ENCODE results near the gene FHIT.

The FHIT gene

GRCh38 chr3:61043156-61043555, 208.1 kb downstream of the FHIT start:
- peaks cover 45% of the 10 kb centered on the region for H3K9me3 ChIP-seq (ENCODE audit: insufficient read depth, low read length)
- DNase-seq (ENCODE audit: low read depth, low spot score): no peak
- no peak overlapping the region for H3K4me3 ChIP-seq (ENCODE audit: insufficient read length, low read depth)
- H3K4me1 ChIP-seq (ENCODE audit: insufficient read depth, insufficient read length): no peaks in the 10 kb centered on the region
- no peak overlapping the region for H3K9ac ChIP-seq (ENCODE audit: insufficient read length, low read depth)
- TF ChIP-seq YY1 (IDR thresholded peaks at IDR 0.05; ENCODE audit: insufficient read depth, insufficient read length): no peak
- TF ChIP-seq ZNF274 (IDR thresholded peaks at IDR 0.05; ENCODE audit: low read depth, low read length): no peak
- no peak for TF ChIP-seq SUZ12 (IDR thresholded peaks at IDR 0.05; ENCODE audit: extremely low read depth, insufficient read depth, insufficient read length)
- no peaks in the 10 kb centered on the region for H3K36me3 ChIP-seq (ENCODE audit: insufficient read depth, insufficient read length, low read length)
- H3K27me3 ChIP-seq (ENCODE audit: insufficient read depth, insufficient read length): no peaks in the 10 kb centered on the region

- Histone ChIP-seq H3K9me3 (ENCODE audit: insufficient read depth, low read length) (peaks cover 45% of the 10 kb centered on the region), H3K9ac (ENCODE audit: insufficient read length, low read depth) (no peak overlapping the region), H3K4me3 (ENCODE audit: insufficient read length, low read depth) (no peak overlapping the region), H3K27me3 (ENCODE audit: insufficient read depth, insufficient read length) (no peaks in the 10 kb centered on the region), H3K4me1 (ENCODE audit: insufficient read depth, insufficient read length) (no peaks in the 10 kb centered on the region), H3K36me3 (ENCODE audit: insufficient read depth, insufficient read length, low read length) (no peaks in the 10 kb centered on the region)
- TF ChIP-seq SUZ12 (IDR thresholded peaks at IDR 0.05; ENCODE audit: extremely low read depth, insufficient read depth, insufficient read length): no peak
- DNase-seq (ENCODE audit: low read depth, low spot score): no peak
These were observed 210.6 kb downstream of the FHIT start for GRCh38 chr3:61040618-61041017.

- Histone ChIP-seq H3K27me3 (ENCODE audit: insufficient read depth, insufficient read length) (no peaks in the 10 kb centered on the region), H3K36me3 (ENCODE audit: insufficient read depth, insufficient read length, low read length) (no peaks in the 10 kb centered on the region), H3K4me1 (ENCODE audit: insufficient read depth, insufficient read length) (no peaks in the 10 kb centered on the region), H3K4me3 (ENCODE audit: insufficient read length, low read depth) (no peak overlapping the region), H3K9me3 (ENCODE audit: insufficient read depth, low read length) (peaks cover 24% of the 10 kb centered on the region), H3K9ac (ENCODE audit: insufficient read length, low read depth) (no peak overlapping the region)
- no peak for DNase-seq (ENCODE audit: low read depth, low spot score)
- TF ChIP-seq SUZ12 (IDR thresholded peaks at IDR 0.05; ENCODE audit: extremely low read depth, insufficient read depth, insufficient read length) (no peak), YY1 (IDR thresholded peaks at IDR 0.05; ENCODE audit: insufficient read depth, insufficient read length) (no peak), ZNF274 (IDR thresholded peaks at IDR 0.05; ENCODE audit: low read depth, low read length) (no peak)
These were observed 215.7 kb downstream of the FHIT start for GRCh38 chr3:61035573-61035972.

GRCh38 chr3:61032991-61033390, 218.3 kb downstream of the FHIT start:
- Histone ChIP-seq H3K27me3 (ENCODE audit: insufficient read depth, insufficient read length) (no peaks in the 10 kb centered on the region), H3K9me3 (ENCODE audit: insufficient read depth, low read length) (peaks cover 13% of the 10 kb centered on the region; the same call in 1 of the 2 replicates), H3K4me3 (ENCODE audit: insufficient read length, low read depth) (no peak overlapping the region), H3K9ac (ENCODE audit: insufficient read length, low read depth) (no peak overlapping the region), H3K4me1 (ENCODE audit: insufficient read depth, insufficient read length) (no peaks in the 10 kb centered on the region), H3K36me3 (ENCODE audit: insufficient read depth, insufficient read length, low read length) (no peaks in the 10 kb centered on the region)
- DNase-seq (ENCODE audit: low read depth, low spot score): no peak
- no peak for TF ChIP-seq YY1 (IDR thresholded peaks at IDR 0.05; ENCODE audit: insufficient read depth, insufficient read length)
- TF ChIP-seq ZNF274 (IDR thresholded peaks at IDR 0.05; ENCODE audit: low read depth, low read length): no peak
- no peak for TF ChIP-seq SUZ12 (IDR thresholded peaks at IDR 0.05; ENCODE audit: extremely low read depth, insufficient read depth, insufficient read length)

GRCh38 chr3:61031503-61031902, 219.7 kb downstream of the FHIT start:
- Histone ChIP-seq H3K9me3 (ENCODE audit: insufficient read depth, low read length) (peaks cover 13% of the 10 kb centered on the region; the same call in 1 of the 2 replicates), H3K4me1 (ENCODE audit: insufficient read depth, insufficient read length) (no peaks in the 10 kb centered on the region), H3K27me3 (ENCODE audit: insufficient read depth, insufficient read length) (no peaks in the 10 kb centered on the region), H3K36me3 (ENCODE audit: insufficient read depth, insufficient read length, low read length) (no peaks in the 10 kb centered on the region), H3K4me3 (ENCODE audit: insufficient read length, low read depth) (no peak overlapping the region), H3K9ac (ENCODE audit: insufficient read length, low read depth) (no peak overlapping the region)
- no peak for DNase-seq (ENCODE audit: low read depth, low spot score)
- TF ChIP-seq YY1 (IDR thresholded peaks at IDR 0.05; ENCODE audit: insufficient read depth, insufficient read length): no peak
- TF ChIP-seq ZNF274 (IDR thresholded peaks at IDR 0.05; ENCODE audit: low read depth, low read length): no peak
- no peak for TF ChIP-seq SUZ12 (IDR thresholded peaks at IDR 0.05; ENCODE audit: extremely low read depth, insufficient read depth, insufficient read length)

- Histone ChIP-seq H3K27me3 (ENCODE audit: insufficient read depth, insufficient read length) (no peaks in the 10 kb centered on the region), H3K4me1 (ENCODE audit: insufficient read depth, insufficient read length) (no peaks in the 10 kb centered on the region), H3K4me3 (ENCODE audit: insufficient read length, low read depth) (no peak overlapping the region), H3K9me3 (ENCODE audit: insufficient read depth, low read length) (peaks cover 13% of the 10 kb centered on the region; the same call in 1 of the 2 replicates), H3K36me3 (ENCODE audit: insufficient read depth, insufficient read length, low read length) (no peaks in the 10 kb centered on the region), H3K9ac (ENCODE audit: insufficient read length, low read depth) (no peak overlapping the region)
- no peak for DNase-seq (ENCODE audit: low read depth, low spot score)
- TF ChIP-seq SUZ12 (IDR thresholded peaks at IDR 0.05; ENCODE audit: extremely low read depth, insufficient read depth, insufficient read length): no peak
- TF ChIP-seq ZNF274 (IDR thresholded peaks at IDR 0.05; ENCODE audit: low read depth, low read length): no peak
- TF ChIP-seq YY1 (IDR thresholded peaks at IDR 0.05; ENCODE audit: insufficient read depth, insufficient read length): no peak
These were observed 220.7 kb downstream of the FHIT start for GRCh38 chr3:61030469-61031035.

GRCh38 chr3:61029194-61029593, 222.1 kb downstream of the FHIT start:
- no peak for TF ChIP-seq ZNF274 (IDR thresholded peaks at IDR 0.05; ENCODE audit: low read depth, low read length)
- TF ChIP-seq SUZ12 (IDR thresholded peaks at IDR 0.05; ENCODE audit: extremely low read depth, insufficient read depth, insufficient read length): no peak
- TF ChIP-seq YY1 (IDR thresholded peaks at IDR 0.05; ENCODE audit: insufficient read depth, insufficient read length): no peak

More at GRCh38 chr3:61029194-61029593, 222.1 kb downstream of the FHIT start:
- Histone ChIP-seq H3K36me3 (ENCODE audit: insufficient read depth, insufficient read length, low read length) (no peaks in the 10 kb centered on the region), H3K9ac (ENCODE audit: insufficient read length, low read depth) (no peak overlapping the region), H3K27me3 (ENCODE audit: insufficient read depth, insufficient read length) (no peaks in the 10 kb centered on the region), H3K4me1 (ENCODE audit: insufficient read depth, insufficient read length) (no peaks in the 10 kb centered on the region), H3K9me3 (ENCODE audit: insufficient read depth, low read length) (peaks cover 9% of the 10 kb centered on the region; the same call in 1 of the 2 replicates), H3K4me3 (ENCODE audit: insufficient read length, low read depth) (no peak overlapping the region)
- no peak for DNase-seq (ENCODE audit: low read depth, low spot score)
